ENCODE results near the gene TEAD3.

- TF ChIP-seq CTCF (IDR thresholded peaks at IDR 0.05; ENCODE audit: insufficient read depth, low read depth, low read length) (no peak), EZH2 (IDR thresholded peaks at IDR 0.05; ENCODE audit: insufficient read depth, low read length) (no peak)
These were observed 45.3 kb downstream of the TEAD3 start for GRCh38 chr6:35451354-35452182.

Measured in astrocyte (in vitro differentiated cells and primary cell).